Mesenchymal stem cell (in vitro differentiated cells and primary cell): ENCODE results near the gene DCLK1.

ENCODE experiments used
- DNase-seq: peaks from one replicate; pipeline ENCODE4 v3.0.0-alpha.2; 2013
- H2AFZ ChIP-seq: one replicate; pipeline ENCODE4 v1.6.1; 2013; ENCODE audit warnings: low read depth, mild to moderate bottlenecking, control low read depth, inconsistent platforms, low read length, moderate library complexity
- H2AK5ac ChIP-seq: 2 replicates; pipeline ENCODE4 v1.6.1; 2013; ENCODE audit warnings: low read length, moderate library complexity, mild to moderate bottlenecking, inconsistent platforms; ENCODE audit not compliant: severe bottlenecking
- H2BK120ac ChIP-seq: one replicate; pipeline ENCODE4 v1.6.1; 2013; ENCODE audit warnings: low read depth, mild to moderate bottlenecking, inconsistent platforms, low read length, moderate library complexity
- H2BK12ac ChIP-seq, 2 experiments: one replicate each; pipeline ENCODE4 v1.6.1; 2013; ENCODE audit warnings: inconsistent platforms in 2 of 2, low read length in 2 of 2, mild to moderate bottlenecking in 2 of 2, moderate library complexity in 2 of 2, control low read depth in 1 of 2
- H2BK15ac ChIP-seq: one replicate; pipeline ENCODE4 v1.6.1; 2013; ENCODE audit warnings: mild to moderate bottlenecking, low read depth, inconsistent platforms; ENCODE audit not compliant: poor library complexity, severe bottlenecking
- H2BK5ac ChIP-seq: 2 replicates; pipeline ENCODE4 v1.6.1; 2013; ENCODE audit warnings: low read depth, mild to moderate bottlenecking, low read length, control low read depth, inconsistent platforms; ENCODE audit not compliant: poor library complexity, severe bottlenecking
- H3K14ac ChIP-seq, 2 experiments: one replicate each; pipeline ENCODE4 v1.6.1; 2013; ENCODE audit warnings: inconsistent platforms in 2 of 2, low read length in 2 of 2, control low read depth in 1 of 2, mild to moderate bottlenecking in 1 of 2, moderate library complexity in 1 of 2
- H3K18ac ChIP-seq, 2 experiments: one replicate each; pipeline ENCODE4 v1.6.1; 2013; ENCODE audit warnings: inconsistent platforms in 2 of 2, low read length in 2 of 2, control low read depth in 1 of 2, low read depth in 1 of 2, mild to moderate bottlenecking in 1 of 2
- H3K23ac ChIP-seq, 2 experiments: one replicate each; pipeline ENCODE4 v1.6.1; 2013; ENCODE audit warnings: inconsistent platforms in 2 of 2, low read length in 2 of 2, mild to moderate bottlenecking in 2 of 2, moderate library complexity in 2 of 2, control low read depth in 1 of 2
- H3K27ac ChIP-seq: 2 replicates; pipeline ENCODE4 v1.5.1; 2013; ENCODE audit warnings: mild to moderate bottlenecking, moderate library complexity, low read length, control low read depth, inconsistent platforms; ENCODE audit not compliant: poor library complexity, severe bottlenecking
- H3K27me3 ChIP-seq, 2 experiments: 2 replicates each; pipeline versions ENCODE4 v1.6.1 to v1.7.0; 2013; ENCODE audit warnings: low read length in 2 of 2, mild to moderate bottlenecking in 2 of 2, moderate library complexity in 2 of 2, control low read depth in 1 of 2, inconsistent platforms in 1 of 2; ENCODE audit not compliant: control insufficient read depth in 1 of 2, insufficient read depth in 1 of 2
- H3K36me3 ChIP-seq, 2 experiments: 2 replicates each; pipeline versions ENCODE4 v1.6.1 to v1.7.0; 2013; ENCODE audit warnings: low read length in 2 of 2, control low read depth in 1 of 2, inconsistent platforms in 1 of 2, low read depth in 1 of 2, mild to moderate bottlenecking in 1 of 2; ENCODE audit not compliant: insufficient read depth in 2 of 2, control insufficient read depth in 1 of 2
- H3K4ac ChIP-seq, 2 experiments: one replicate each; pipeline ENCODE4 v1.6.1; 2013; ENCODE audit warnings: inconsistent platforms in 2 of 2, low read length in 2 of 2, mild to moderate bottlenecking in 2 of 2, moderate library complexity in 2 of 2, control low read depth in 1 of 2, low read depth in 1 of 2
- H3K4me1 ChIP-seq: 2 replicates; pipeline ENCODE4 v1.6.1; 2013; ENCODE audit warnings: low read depth, low read length, control low read depth; ENCODE audit not compliant: control insufficient read depth, insufficient read depth
- H3K4me2 ChIP-seq: 2 replicates; pipeline ENCODE4 v1.6.1; 2013; ENCODE audit warnings: low read length, mild to moderate bottlenecking, inconsistent platforms; ENCODE audit not compliant: poor library complexity, severe bottlenecking
- H3K4me3 ChIP-seq, 2 experiments: 2 replicates each; pipeline versions ENCODE4 v1.5.1 to v1.7.0; 2013; ENCODE audit warnings: low read length in 2 of 2, mild to moderate bottlenecking in 2 of 2, control low read depth in 1 of 2, low read depth in 1 of 2; ENCODE audit not compliant: insufficient read depth in 1 of 2
- H3K79me1 ChIP-seq: replicated peaks from 2 replicates; pipeline ENCODE4 v1.6.1; 2013; ENCODE audit warnings: mild to moderate bottlenecking, control low read depth, low read length, inconsistent platforms; ENCODE audit not compliant: poor library complexity, severe bottlenecking
- H3K9ac ChIP-seq: 2 replicates; pipeline ENCODE4 v1.7.0; 2013; ENCODE audit warnings: mild to moderate bottlenecking, low read length, moderate library complexity
- H3K9me3 ChIP-seq: 2 replicates; pipeline ENCODE4 v1.7.0; 2013; ENCODE audit warnings: mild to moderate bottlenecking, low read length; ENCODE audit not compliant: control insufficient read depth
- H4K8ac ChIP-seq: one replicate; pipeline ENCODE4 v1.6.1; 2013; ENCODE audit warnings: inconsistent platforms, mild to moderate bottlenecking, low read length, moderate library complexity
- H4K91ac ChIP-seq: one replicate; pipeline ENCODE4 v1.6.1; 2013; ENCODE audit warnings: mild to moderate bottlenecking, low read length, inconsistent platforms
- WGBS: methylation state at CpG from one replicate; pipeline ENCODE4 v1.1.7; 2013; ENCODE audit warnings: mixed read lengths; 5-methylcytosine and 5-hydroxymethylcytosine counted together

Gene DCLK1

GRCh38 chr13:35923347-35923746 lies 207.8 kb downstream of the DCLK1 start:
- H3K18ac ChIP-seq: no peak overlapping the region
- peaks cover 9% of the 10 kb centered on the region for H3K4me1 ChIP-seq
- H2AFZ ChIP-seq: no peak overlapping the region
- no peaks in the 10 kb centered on the region for H3K79me1 ChIP-seq
- no peak overlapping the region for H3K23ac ChIP-seq
- H3K27me3 ChIP-seq: no peaks in the 10 kb centered on the region
- H4K91ac ChIP-seq: no peak overlapping the region
- no peaks in the 10 kb centered on the region for H3K36me3 ChIP-seq
- H4K8ac ChIP-seq: no peak overlapping the region
- no peak overlapping the region for H2BK120ac ChIP-seq
- no peak overlapping the region for H2BK12ac ChIP-seq
- no peak overlapping the region for H2BK15ac ChIP-seq
- 9% methylated on average over 3 of the region's 3 CpGs for WGBS
- H3K4me2 ChIP-seq: no peak overlapping the region
- peak overlapping the region; percentile 39 for H3K27ac ChIP-seq
- no peak overlapping the region for H2BK5ac ChIP-seq
- H3K9ac ChIP-seq: peak overlapping the region; percentile 26
- no peak overlapping the region for H3K4me3 ChIP-seq
- H2AK5ac ChIP-seq: peak overlapping the region; percentile 8
- H3K4ac ChIP-seq: no peak overlapping the region
- no peak overlapping the region for H3K14ac ChIP-seq
- H3K9me3 ChIP-seq: no peaks in the 10 kb centered on the region
- peak; percentile 7 for DNase-seq

- H2BK12ac ChIP-seq: no peak overlapping the region
- no peak overlapping the region for H3K18ac ChIP-seq
- H3K27ac ChIP-seq: no peak overlapping the region
- no peak overlapping the region for H3K9ac ChIP-seq
- H4K91ac ChIP-seq: no peak overlapping the region
- no peak overlapping the region for H3K4me2 ChIP-seq
- no peak for DNase-seq
- H3K79me1 ChIP-seq: no peaks in the 10 kb centered on the region
- H3K27me3 ChIP-seq: no peaks in the 10 kb centered on the region
- no peak overlapping the region for H2BK120ac ChIP-seq
- no peak overlapping the region for H4K8ac ChIP-seq
- no peaks in the 10 kb centered on the region for H3K36me3 ChIP-seq
- H3K9me3 ChIP-seq: no peaks in the 10 kb centered on the region
- no peak overlapping the region for H2BK5ac ChIP-seq
- H3K23ac ChIP-seq: no peak overlapping the region
- H2AK5ac ChIP-seq: no peak overlapping the region
- no peak overlapping the region for H3K14ac ChIP-seq
- no peak overlapping the region for H3K4me3 ChIP-seq
- H2AFZ ChIP-seq: no peak overlapping the region
- no peak overlapping the region for H2BK15ac ChIP-seq
- 77% methylated on average over 7 of the region's 7 CpGs for WGBS
- no peak overlapping the region for H3K4ac ChIP-seq
- peaks cover 9% of the 10 kb centered on the region for H3K4me1 ChIP-seq
These were observed 210.4 kb downstream of the DCLK1 start for GRCh38 chr13:35920816-35921215.

- Histone ChIP-seq H3K4me2 (no peak overlapping the region), H3K18ac (no peak overlapping the region), H2BK120ac (no peak overlapping the region), H3K4ac (no peak overlapping the region), H3K27me3 (no peaks in the 10 kb centered on the region), H3K4me3 (peak overlapping the region in 1 of 2 experiments; percentile 16), H3K4me1 (peaks cover 6% of the 10 kb centered on the region), H3K9ac (peak overlapping the region; percentile 76), H4K91ac (no peak overlapping the region), H3K36me3 (no peaks in the 10 kb centered on the region), H2AK5ac (no peak overlapping the region), H2BK15ac (no peak overlapping the region), H3K79me1 (no peaks in the 10 kb centered on the region), H3K14ac (no peak overlapping the region), H2BK5ac (no peak overlapping the region), H3K23ac (no peak overlapping the region), H4K8ac (no peak overlapping the region), H2AFZ (no peak overlapping the region), H3K9me3 (no peaks in the 10 kb centered on the region), H2BK12ac (no peak overlapping the region), H3K27ac (no peak overlapping the region)
- 84% methylated on average over 3 of the region's 8 CpGs for WGBS
- DNase-seq: no peak
These were observed 213.1 kb downstream of the DCLK1 start for GRCh38 chr13:35917942-35918645.

- Histone ChIP-seq H3K79me1 (no peaks in the 10 kb centered on the region), H2AK5ac (no peak overlapping the region), H4K8ac (no peak overlapping the region), H3K4ac (no peak overlapping the region), H3K23ac (no peak overlapping the region), H3K27ac (no peak overlapping the region), H2BK12ac (no peak overlapping the region), H3K14ac (no peak overlapping the region), H3K36me3 (no peaks in the 10 kb centered on the region), H2BK120ac (no peak overlapping the region), H3K27me3 (no peaks in the 10 kb centered on the region), H2BK5ac (no peak overlapping the region), H4K91ac (no peak overlapping the region), H3K4me3 (peak overlapping the region in 1 of 2 experiments; percentile 16), H3K4me1 (peaks cover 7% of the 10 kb centered on the region), H2BK15ac (no peak overlapping the region), H3K18ac (no peak overlapping the region), H3K9me3 (no peaks in the 10 kb centered on the region), H3K9ac (peak overlapping the region; percentile 76), H2AFZ (no peak overlapping the region), H3K4me2 (no peak overlapping the region)
- WGBS: 61% methylated on average over 11 of the region's 13 CpGs
- no peak for DNase-seq
These were observed 213.8 kb downstream of the DCLK1 start for GRCh38 chr13:35917252-35917941.
